ENCODE results near the gene GRK3.
"Not testable (repeated sequence)": the region's sequence is repeated elsewhere in the genome, so short reads cannot be mapped to it uniquely, and the experiment has no call there.

Gene GRK3

DNA sequence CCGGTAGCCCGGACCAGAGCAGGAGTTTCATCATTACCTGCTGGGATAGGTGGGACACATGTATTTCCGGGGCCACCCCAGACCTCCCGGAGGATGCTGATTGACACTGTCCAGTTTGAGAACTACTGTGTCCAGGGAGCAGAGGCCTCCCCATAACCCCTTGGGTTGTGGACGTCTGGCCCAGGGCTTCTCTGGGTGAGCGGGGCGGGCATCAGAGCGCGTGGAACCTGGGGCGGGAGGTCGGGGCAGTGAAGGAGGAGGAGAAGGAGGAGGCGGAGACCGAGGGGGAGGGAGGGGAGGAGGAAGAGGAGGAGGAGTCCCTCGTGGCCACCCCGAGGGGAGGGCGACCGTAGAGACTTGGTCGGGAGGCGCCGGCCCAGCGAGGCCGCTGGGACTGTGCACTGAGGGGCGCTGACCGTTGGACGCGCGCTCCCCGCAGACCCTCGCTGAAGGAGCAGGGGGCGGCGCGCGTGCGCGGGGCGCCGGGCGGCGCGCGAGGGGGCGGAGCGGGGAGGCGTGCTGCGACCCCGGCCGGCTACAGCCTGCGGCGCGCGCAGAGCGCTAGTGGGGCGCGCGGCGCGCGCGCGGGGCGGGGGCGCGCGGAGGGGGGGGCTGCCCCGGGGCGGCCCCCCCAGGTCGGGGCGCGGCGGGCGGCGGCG, at the start of gene GRK3:
GRK3 (plus strand) TSS at position 356 of the 659 bp plus-strand sequence. CDS start 366 bp downstream, outside the sequence.
- no peak for DNase-seq

DNA sequence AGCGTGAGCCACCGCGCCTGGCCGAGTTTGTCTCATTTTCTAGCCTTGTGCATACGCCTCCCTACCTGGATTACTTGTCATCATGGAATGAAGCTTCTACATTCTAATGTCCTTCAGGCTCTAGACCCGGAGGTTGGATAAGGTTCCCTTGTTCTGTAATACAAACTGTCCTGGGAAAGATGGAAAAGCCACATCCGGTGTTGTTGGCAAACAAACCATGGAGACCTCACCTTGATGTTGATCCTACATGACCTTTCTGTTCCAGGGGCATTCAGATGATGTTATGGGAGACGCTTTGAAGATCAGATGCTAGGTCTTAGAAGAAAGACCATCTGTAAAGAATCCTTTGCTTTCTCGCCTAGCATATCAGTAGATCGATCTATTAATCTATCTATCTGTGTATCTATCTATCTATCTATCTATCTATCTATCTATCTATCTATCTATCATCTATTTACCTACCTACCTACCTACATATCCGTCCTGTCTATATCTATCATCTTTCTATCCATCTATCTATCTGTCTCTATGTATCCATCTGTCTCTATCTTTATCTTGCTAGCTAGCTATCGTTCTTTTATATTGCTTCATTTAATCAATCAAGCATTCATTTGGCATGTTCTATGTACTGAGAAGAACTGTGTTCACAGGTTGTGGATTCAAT, 46.3 kb upstream of the GRK3 start:
- no peak for DNase-seq

DNA sequence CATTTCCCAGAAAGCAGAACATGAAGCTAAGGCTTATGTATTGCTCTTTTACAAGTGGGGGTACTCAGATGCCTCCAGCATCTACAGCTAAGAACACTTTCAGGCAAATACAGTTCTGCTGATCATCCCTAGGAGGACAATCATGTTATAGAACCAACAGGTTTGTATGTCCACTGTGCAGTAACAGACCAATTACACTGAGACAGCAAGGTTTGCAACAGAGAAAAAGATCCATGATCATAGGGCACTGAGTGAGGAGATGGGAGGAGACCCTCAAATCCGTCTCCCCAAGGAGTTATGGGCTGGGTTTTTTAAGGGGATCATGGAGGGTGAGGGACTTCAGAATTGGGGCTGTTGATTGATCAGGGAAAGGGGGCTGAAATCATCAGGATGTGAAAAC, 39.1 kb upstream of the GRK3 start:
- DNase-seq: no peak

DNA sequence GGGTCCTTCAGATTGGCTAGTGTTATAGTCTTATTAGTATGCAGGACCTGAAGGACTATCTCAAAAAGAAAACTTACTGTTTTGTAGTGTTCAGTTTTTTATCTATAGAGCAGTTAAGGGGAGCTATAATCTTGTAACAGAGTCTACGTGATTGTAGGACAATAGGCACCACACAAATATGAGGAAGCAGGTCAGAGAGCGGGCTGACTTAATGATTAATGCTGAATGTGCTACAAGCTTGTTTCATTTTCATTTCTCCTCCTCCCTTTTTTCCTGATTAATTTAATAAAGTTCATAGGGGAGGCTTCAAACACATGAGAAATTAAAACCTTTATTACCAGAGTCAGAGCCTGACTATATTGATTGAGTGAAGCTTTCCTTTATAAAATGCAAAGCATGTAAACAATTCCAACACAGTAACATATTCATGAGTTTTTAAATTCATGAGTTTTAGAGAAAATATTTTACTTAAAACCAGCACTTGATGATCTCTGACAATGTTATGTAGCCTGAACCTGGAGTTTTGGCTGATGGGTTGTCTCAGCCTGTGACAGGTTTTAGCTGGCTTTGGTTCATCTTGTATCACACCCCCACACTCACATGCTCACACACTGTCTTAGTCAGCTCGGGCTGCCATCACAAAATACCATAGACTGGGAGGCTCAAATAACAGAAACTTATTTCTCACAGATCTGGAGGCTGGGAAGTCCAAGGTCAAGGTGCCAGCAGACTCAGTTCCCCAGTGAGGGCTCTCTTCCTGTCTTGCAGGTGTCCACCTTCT, 38.5 kb upstream of the GRK3 start:
- not testable (repeated sequence) for DNase-seq

DNA sequence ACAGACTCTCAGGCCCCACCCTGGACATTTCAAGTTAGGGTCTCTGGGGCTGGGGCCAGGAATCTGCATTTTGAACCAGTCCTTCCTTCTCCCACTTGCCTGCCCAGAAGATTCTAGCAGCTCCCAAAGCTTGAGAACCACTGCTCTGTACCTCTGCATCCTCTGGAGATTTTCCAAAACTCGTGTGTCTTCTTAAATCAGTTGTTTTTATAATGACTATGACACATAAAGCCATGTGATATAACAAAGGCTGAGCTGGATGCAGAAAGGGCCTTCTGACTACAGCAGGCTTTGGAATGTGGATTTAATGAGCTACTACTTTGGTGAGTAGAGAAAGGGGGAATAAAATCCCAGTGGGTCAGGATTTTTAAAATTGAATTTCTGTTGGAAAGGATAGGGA, 37.5 kb upstream of the GRK3 start:
- not testable (repeated sequence) for DNase-seq

DNA sequence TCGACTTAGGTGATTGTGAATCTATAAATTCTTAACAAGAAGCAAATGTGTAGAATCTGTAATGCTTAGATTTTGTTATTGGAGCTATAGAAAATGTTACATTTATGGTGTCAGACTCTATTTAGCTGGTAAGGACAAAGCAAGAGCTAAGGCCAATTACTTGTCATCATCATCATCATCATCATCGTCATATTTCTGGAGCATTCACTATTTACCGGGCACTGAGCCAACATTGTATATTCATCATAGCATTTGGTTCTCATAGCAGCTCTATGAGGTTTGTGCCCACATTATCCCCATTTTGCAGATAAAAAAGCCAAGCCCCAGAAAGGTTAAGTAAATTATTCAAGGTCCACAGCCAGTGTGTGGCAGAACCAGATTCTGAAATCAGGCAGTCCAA, 36.4 kb upstream of the GRK3 start:
- not testable (repeated sequence) for DNase-seq

DNA sequence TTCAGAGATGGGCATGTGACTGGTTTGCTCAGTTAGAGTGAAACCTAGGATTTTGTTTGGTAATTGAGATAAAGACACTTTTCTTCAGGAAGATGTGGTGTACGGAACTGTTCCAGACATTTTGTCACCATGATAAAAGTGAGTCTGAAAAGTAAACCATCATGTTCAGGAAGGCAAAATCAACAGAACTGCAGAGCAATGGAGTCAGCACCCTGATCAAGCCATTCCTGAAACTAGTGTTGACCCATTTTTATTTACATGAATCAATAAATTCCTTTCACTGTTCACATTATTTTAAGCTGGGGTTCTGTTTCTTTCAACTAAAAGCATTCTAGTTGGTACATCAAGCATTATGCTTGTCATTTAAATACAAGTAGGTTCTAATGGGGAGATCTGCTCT, 35.4 kb upstream of the GRK3 start:
- DNase-seq: not testable (repeated sequence)

DNA sequence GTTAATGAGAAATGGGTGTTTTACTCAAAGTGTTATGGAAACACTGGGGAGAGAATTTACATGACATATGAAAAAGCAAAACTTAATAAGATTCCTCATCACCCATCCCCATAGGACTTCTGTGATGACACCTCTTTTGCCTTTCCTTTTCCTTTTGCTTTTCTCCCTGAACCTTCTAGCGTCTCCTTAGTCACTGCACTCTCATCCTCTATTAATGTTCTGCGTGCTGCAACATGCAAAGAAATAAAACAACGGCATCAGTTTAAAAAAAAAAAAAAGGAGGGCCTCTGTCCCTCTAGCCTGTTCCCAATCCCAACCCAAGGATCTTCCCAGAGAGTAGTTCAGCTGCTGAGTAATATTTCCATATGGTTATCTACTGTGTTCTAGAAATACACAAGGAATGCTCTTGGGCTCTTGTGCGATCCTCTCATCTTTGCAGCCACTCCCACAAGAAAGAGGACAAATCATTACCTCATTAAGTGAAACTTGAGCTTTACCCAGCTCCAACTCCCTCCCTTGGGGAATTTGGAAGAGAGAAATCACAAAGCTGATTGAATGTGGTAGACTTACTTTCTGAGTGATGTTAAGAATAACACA, 34.8 kb upstream of the GRK3 start:
- not testable (repeated sequence) for DNase-seq

DNA sequence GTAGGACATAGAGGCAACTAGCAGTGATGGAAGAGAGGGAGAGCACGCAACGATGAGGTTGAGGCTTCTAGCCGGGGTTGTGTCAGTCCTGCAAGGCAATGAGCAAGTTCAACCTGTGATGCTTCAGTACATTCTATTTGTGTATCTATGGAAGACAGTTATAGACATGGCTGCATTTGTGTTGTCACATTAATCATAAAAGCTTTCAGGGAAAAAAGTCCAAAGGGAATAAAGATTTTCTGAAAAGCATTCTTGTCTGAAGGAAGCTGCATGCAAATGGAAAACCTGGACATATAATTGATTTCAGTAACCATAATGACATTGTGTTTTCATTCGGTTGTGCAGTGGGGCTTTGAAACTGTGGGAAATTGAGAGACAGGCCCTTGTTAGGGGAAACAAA, 32.8 kb upstream of the GRK3 start:
- not testable (repeated sequence) for DNase-seq

DNA sequence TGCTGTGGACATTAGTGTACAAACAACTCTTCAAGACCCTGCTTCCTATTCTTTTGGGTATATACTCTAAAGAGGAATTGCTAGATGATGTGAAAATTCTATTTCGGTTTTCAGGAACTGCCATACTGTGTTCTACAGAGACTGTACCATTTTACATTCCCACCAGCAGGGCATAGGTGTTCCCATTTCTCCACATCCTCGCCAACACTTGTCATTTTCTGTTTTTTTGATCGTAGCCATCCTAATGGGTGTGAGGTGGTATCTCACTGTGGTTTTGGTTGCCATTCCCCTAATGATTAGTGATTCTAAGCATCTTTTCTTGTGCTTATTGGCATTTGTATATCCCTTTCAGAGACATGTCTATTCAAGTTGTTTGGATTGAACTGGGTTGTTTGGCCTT, 29.8 kb upstream of the GRK3 start:
- DNase-seq: no peak

DNA sequence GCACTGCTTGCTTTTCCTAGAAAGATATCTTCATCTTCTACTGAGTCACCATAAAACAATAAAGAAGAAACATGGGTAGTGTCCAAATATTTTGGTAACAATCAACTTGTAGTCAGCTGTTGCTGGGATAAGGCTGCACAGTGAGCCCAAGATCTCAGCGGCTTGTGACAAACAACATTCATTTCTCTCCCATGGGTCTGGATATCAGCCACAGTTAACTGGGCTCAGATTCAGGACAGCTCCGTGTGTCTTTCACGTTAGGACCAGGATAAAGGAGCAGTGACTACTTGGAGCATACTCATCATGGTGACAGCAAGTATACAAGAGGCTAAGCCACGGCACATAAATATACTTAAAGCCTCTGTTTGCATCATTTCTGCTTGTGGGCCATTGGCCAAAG, 27.9 kb upstream of the GRK3 start:
- DNase-seq: no peak

DNA sequence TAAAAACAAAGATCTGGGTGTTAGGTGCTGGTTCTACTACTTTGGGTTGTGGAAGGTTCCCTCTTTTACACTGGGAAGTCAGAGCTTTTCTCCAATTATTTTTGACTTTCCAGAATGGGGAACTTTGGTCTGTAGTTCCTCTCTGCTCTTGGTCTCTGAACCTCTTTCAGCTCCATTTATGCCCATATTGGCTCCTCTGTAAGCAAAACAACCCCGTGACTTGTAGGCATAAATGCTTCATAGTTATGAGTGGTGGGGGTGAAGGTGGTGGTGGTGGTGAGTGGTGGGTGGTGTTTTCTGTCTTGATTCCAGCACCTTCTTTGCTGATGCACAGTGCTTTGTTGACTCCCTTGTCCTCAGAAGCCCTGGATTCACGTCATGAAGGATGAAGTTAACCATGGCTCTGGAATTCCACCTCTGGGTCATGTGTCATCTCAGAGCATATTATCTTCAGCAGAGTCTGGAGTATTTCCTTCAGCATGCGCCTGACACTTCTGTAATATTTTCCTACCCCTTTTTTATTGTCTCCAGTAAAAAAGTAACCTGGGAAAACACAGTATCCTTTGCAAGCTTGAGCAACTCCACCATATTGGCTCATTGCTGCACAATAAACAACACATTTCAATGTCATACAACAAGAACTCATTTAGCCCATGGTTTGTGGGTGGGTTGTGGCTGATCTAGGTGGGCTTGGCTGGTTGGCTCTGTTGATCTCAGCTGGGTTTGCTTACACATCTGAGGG, 24.1 kb upstream of the GRK3 start:
- DNase-seq: no peak

DNA sequence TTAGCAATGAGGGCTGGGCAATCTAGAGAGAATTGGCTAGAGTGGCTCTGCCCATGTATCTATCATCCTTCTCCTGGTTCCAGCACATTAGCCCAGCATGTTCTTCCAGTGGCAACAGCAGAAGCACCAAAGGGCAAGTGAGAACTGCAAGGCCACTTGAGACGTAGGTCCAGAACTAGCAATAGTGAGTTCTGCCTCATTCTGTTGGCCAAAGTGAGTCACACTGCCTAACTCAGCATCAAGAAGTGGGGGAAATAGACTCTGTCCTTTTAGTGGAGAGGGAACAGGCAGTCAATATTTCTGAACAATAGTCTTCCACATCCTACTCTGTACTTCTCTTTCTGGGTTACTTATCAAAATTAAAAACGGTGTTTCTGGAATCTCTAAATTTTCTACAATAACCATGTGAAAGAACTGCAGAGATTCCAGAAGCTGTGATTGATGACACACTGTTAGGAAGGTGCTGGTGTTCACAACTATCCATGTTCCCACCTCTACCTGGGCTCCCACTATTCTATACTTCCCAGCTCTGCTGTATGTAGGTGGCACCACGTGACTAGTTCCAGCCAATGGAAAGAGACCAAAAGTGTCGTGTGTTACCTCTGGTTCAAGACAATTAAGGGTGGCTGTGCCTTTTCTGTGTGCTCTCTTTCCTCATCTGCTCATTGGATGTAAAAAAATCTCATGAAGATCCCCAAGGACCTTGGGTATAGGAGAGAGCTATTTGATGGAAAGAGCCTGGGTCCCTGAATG, 23.4 kb upstream of the GRK3 start:
- no peak for DNase-seq

DNA sequence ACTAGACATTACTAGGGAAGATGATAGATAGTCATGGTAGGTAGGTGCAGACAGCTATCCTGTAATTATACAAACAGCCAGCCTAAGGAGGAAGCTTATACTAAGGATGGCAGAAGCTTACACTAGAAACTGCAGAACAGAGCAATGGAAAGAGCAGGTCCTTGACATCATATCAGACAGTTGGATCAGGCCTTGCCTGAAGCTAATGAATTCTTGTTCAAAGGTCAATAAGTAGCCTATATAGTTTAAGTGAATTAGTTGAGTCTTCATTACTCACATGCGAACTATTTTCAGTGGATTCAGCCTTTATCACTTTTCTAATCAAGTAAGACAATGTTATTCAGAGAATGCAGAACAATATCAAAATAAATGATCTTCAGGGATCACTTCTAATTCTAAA, 22.3 kb upstream of the GRK3 start:
- DNase-seq: no peak

DNA sequence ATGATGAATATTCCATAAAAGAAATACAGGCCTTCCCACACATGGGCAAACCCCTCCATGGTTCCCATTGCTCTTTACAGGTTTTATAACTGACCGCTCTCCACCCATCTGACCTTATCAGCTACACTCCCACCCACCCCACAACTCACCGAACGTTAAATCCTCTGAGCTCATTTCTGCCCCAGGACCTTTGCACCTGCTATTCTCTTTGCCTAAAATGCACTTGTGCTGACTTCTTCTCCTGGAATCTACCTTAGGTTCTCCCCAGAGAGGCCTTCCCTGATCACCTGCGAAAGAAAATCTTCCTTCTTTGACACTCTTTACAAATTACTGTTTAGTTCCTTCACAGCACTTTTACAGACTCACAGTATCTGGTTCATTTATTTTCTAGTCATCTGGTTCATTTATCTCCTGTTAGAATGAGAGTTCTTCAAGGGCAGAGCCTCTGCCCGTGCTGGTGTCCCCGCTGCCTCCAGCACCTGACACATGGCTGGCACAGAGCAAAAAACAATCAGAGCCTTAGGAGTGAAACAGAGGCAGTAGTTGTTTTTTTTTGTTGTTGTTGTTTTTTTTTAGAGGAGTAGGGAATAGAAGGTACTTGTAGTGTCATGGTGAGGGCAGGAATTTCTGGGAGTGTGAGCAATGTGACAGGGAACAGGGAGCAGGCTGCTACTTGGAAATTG, 21.6 kb upstream of the GRK3 start:
- no peak for DNase-seq

DNA sequence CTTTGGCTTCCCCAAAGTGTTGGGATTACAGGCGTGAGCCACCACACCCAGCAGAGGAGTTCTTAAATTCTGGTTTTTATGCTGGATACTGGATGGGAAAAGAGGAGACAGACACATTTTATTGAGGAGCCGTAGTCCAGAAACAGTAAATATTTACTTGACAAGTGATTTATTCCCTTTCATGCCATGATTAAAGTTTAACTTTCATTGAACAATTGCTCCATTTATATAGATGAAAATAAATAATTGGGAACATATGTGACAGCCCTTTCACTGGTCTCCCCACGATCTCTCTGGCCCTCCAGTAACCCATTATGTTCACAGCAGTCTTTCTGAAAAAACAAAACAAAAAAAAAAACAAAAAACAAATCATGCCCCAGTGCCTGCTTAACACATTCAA, 19.3 kb upstream of the GRK3 start:
- no peak for DNase-seq

DNA sequence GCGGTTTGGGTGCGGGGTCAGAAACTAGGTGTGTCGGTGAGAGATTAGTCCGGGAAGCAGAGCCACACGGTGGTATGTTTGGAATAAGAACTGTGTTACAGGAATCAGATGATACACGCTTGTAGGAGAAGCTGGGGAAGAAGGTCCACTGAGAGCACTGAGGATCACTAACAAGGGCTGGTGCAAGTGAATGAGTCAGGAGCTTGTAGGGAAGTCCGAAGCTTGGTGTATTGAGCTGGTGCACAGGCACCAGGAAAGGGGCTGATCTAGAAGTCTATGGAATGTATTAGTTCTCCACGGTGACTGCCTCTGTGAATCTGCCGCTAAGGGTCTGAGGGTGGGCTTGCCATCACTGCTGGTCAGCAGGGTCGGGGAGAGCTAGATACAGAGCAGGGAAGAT, 18.8 kb upstream of the GRK3 start:
- no peak for DNase-seq

DNA sequence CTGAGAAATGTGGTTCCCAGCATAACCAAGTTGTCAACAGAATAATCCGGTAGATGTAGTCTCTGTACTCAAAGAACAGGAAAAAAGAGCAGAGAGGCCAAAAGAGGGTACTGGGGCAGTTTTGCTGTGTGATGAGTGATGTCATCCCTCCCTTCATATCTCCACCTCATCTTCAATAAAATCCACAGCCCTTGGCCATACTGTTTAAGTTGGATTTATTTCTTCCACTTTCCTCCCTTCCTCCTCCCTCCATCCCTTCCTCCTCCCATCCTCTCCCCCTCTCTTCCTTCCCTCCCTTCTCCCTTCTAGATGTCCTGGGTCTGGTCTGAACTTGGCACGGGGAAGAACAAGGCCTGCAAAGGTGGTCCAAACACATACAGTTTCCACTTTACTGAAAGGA, 18.2 kb upstream of the GRK3 start:
- DNase-seq: no peak

DNA sequence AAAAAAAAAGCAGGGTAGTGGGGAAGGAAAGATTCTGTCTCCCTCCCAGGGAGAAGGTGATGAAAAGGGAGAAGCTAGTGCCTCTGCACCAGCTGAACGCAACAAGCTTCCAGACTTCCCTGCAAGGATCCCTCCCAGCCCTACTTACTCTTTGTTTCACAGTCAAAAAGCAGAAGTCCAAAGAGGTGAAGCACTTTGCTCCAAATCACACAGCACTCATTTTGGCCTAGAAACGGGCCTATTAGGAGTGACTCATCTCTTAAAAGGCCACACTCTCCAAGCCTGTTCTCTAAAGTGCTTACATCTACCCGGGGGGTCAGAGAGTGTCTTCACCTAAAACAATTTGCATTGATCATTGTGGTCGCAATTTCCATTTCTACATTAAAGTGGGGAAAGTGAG, 17.7 kb upstream of the GRK3 start:
- DNase-seq: no peak

DNA sequence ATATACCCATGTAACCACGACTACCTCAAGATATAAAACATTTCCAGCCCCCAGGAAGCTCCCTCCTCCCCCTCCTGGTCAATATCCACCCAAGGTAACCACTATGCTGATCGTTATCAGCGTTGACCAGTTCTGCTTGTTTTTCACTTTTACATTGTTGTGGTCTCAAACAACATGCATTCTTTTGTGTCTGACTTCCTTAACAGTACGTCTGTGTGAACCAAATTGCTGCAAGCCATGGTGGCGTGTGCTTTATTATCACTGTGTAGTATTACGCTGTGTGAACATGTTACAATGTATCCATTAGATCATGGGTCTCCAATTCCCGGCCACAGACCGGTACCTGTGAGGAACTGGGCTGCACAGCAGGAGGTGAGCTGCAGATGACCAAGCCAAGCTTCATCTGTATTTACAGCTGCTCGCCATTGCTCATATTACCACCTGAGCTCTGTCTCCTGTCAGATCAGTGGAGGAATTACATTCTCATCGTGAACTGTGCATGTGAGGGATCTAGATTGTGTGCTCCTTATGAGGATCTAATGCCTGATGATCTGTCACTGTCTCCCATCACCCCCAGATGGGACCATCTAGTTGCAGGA, 15.5 kb upstream of the GRK3 start:
- DNase-seq: no peak

DNA sequence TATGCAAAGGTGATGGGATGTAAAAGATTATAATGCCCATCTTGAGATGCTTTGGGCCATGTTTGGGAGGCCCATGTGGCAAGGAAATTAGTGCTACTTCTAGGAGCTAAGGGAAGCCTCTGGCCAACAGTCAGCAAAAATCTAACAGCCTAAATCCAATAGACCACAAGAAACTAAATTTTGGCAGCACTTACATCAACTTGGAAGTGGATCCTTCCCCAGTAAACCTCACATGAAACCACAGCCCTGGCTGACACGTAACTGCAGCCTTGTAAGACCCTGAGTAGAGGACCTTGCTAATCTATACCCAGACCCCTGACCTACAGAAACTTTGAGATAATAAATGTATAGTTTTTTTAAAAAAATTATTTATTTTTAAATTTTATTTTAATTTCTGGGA, 13.1 kb upstream of the GRK3 start:
- no peak for DNase-seq
